GM08714 (cell line): Measurements from ENCODE around the gene ZNF215.
A peak's percentile ranks its signal among the peaks of the same experiment; 100 is the strongest.
"Not testable (repeated sequence)": the region's sequence is repeated elsewhere in the genome, so short reads cannot be mapped to it uniquely, and the experiment has no call there.

Source experiments
- H3K4me3 ChIP-seq: fragments of 200-500 bp; sonication (Bioruptor generic); 2 replicates; pipeline ENCODE4 v1.5.1; 2014; ENCODE audit warnings: mild to moderate bottlenecking, low read length, inconsistent platforms
- ZNF274 ChIP-seq: IDR thresholded peaks from 2 replicates; pipeline ENCODE4 v1.6.1; 2012; ENCODE audit warnings: mild to moderate bottlenecking, low read depth, low read length

The ZNF215 gene

GRCh38 chr11:6920702-6921101, 5.5 kb upstream of the ZNF215 start, which contains the start of gene OR2D3:
OR2D3 (plus strand) TSS chr11:6921002; CDS start chr11:6921002, 0 bp downstream.
- TF ChIP-seq ZNF274: no peak
- H3K4me3 ChIP-seq: no peak within 1 kb of the TSS

GRCh38 chr11:6925007-6925577, 1.1 kb upstream of the ZNF215 start:
- no peak for TF ChIP-seq ZNF274
- H3K4me3 ChIP-seq: no peak overlapping the region

- peak overlapping the region; percentile 66; the same call in 1 of the 2 replicates for H3K4me3 ChIP-seq
Measured at GRCh38 chr11:6925636-6926207, 504 bp upstream of the ZNF215 start.

GRCh38 chr11:6927030-6927617, 898 bp downstream of the ZNF215 start:
- H3K4me3 ChIP-seq: peak overlapping the region; percentile 66
- no peak for TF ChIP-seq ZNF274

More at GRCh38 chr11:6925636-6926207, 504 bp upstream of the ZNF215 start:
- TF ChIP-seq ZNF274: no peak

- TF ChIP-seq ZNF274: no peak
- H3K4me3 ChIP-seq: no peak overlapping the region
Measured at GRCh38 chr11:6928916-6929315, 2.7 kb downstream of the ZNF215 start.

GRCh38 chr11:6931146-6931713, 5.0 kb downstream of the ZNF215 start:
- no peak overlapping the region for H3K4me3 ChIP-seq
- TF ChIP-seq ZNF274: no peak

- H3K4me3 ChIP-seq: no peak overlapping the region
- TF ChIP-seq ZNF274: no peak
Measured at GRCh38 chr11:6932145-6932544, 5.9 kb downstream of the ZNF215 start.

GRCh38 chr11:6941970-6942369, 15.7 kb downstream of the ZNF215 start:
- no peak overlapping the region for H3K4me3 ChIP-seq
- TF ChIP-seq ZNF274: no peak

- TF ChIP-seq ZNF274: no peak
- no peak overlapping the region for H3K4me3 ChIP-seq
Measured at GRCh38 chr11:6943131-6943530, 16.9 kb downstream of the ZNF215 start.

GRCh38 chr11:6954248-6954647, 28.0 kb downstream of the ZNF215 start:
- H3K4me3 ChIP-seq: not testable (repeated sequence)

- no peak overlapping the region for H3K4me3 ChIP-seq
- TF ChIP-seq ZNF274: no peak
Measured at GRCh38 chr11:6962141-6962540, 35.9 kb downstream of the ZNF215 start.

GRCh38 chr11:6962673-6963072, 36.4 kb downstream of the ZNF215 start:
- no peak overlapping the region for H3K4me3 ChIP-seq
- no peak for TF ChIP-seq ZNF274

GRCh38 chr11:6968816-6969215, 42.6 kb downstream of the ZNF215 start:
- no peak for TF ChIP-seq ZNF274
- H3K4me3 ChIP-seq: no peak overlapping the region

- not testable (repeated sequence) for H3K4me3 ChIP-seq
Measured at GRCh38 chr11:6969854-6970253, 43.6 kb downstream of the ZNF215 start.

GRCh38 chr11:6979365-6979764, 53.1 kb downstream of the ZNF215 start:
- TF ChIP-seq ZNF274: no peak

More at GRCh38 chr11:6979365-6979764, 53.1 kb downstream of the ZNF215 start:
- no peak overlapping the region for H3K4me3 ChIP-seq
